Measurements from ENCODE around the gene PCBP3.
A peak's percentile ranks its signal among the peaks of the same experiment; 100 is the strongest.

Gene PCBP3

DNA sequence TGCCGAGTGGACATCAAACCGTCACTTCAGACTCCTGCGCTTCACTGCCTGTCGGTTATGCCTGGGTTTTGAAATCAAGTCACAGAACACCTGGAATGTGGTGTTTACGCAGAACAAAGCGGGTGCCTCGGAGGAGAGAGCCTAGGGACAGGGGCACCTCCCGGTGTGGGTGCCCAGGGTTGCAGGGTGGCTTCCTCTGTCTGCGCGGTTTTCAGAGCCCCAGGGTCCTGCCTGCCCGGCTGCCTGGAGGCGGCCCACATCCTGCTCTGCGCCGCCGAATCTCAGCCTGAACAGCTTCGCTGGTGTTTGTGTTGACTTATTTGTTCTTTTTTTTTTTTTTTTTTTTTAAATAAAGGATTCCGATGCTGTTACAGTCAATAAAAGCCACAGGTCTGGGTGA is 224.6 kb downstream of the PCBP3 start:
- no peak for DNase-seq

DNA sequence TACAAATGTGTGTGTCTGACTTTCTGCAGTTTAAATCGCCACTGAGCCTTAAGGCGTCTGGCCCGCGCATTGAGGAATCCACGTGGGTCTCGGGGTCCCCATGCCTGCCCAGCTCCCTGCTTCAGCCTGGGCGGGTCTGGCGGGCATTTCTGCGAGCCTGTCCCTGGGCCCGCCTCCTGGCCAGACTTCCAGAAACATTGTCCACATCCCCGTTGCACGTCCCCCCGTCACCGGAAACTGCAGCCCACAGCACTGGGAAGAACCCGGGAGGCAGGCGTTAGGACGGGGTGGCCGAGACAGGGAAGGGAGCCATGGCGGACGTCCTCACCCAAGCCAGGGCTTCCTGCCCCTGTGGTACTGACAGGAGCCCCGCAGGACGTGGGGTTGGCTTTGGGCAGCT is 225.0 kb downstream of the PCBP3 start:
- DNase-seq: no peak

DNA sequence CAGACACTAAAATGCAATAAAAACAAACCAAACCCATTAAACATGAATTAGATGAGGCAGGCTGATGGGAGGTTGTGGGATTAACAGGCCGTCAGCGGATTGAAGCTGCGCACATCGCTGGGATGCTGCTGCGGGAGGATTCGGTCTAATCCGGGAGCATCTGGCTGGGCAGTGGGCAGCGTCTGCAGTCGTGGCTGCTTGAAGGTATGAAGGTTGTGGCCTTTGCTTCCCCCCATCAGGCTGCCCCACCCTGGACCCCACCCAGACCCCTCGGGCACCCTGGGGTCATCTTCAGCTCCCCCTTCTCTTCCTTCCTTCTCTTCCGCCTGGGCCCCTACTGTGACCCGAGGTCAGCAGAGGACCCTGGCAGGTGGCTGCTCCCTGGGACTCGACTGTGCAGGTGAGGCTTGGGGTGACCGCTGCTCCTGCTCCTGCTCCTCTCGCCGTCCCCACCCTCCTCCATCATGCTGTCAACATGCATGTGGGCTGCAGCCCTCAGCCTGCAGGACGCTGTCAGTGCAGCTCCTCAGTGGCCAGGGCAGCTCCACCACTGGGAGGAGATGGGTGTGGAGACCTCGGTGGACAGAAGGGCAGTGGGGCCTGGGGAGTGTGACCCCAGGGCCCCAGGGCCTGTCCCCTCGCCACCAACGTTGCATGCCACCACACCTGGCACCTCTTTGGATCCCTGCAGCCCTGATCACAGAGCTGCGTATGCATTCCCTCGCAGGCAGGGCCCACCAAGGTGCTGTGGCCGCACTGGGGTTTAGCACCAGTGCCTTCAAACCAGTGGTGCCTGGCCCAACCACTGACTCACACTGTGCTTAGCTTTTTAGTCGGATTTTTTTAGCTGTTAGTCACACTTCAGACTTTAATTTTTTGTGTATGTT is 225.8 kb downstream of the PCBP3 start:
- no peak for DNase-seq

DNA sequence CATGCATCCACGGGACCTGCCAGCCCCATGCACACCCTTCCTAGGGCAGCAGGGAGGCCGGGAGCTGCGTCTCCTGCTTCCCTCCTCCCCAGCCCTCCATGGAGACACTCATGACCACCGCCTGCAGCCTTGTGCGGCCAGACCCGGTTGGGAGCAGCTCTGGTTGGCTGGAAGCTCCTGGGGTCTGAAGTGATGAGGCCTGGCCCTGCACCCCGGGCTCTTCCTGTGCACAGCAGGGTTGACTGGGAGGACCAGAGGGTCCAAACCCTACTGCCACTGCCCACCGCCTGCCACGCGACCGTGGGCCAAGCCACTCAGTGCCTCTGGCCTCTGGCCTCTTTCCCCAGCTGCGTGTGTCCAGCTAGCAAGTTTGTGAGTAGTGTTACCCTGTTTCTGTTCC is 226.9 kb downstream of the PCBP3 start:
- DNase-seq: no peak

DNA sequence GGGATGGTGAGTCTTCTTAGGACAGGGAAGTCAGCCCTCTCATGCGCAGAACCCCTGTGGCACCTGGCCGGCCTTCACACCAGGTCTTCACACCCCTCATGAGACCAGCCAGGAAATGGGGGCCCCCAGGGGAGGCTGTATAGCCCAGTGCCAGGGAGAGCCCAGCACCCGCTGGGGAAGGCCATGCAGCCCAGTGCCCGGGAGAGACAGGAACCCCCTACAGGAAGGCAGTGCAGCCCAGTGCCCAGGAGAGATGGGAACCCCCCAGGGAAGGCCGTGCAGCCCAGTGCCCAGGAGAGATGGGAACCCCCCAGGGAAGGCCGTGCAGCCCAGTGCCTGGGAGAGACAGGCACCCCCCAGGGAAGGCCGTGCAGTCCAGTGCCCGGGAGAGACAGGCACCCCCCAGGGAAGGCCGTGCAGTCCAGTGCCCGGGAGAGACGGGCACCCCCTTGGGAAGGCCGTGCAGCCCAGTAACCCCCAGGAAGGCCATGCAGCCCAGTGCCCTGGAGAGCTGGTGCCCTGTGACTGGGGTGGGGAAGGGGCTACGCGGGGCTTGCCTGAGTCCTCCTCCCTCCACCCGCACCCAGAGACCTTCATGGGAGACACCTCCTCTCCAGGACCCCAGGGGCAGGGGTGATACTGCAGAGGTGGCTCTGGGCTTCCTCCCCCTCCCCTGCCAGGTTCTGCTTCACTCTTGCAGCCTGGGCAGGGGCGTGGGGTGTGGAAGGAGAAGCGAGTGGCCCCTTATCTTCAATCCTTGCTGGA is 227.5 kb downstream of the PCBP3 start:
- no peak for DNase-seq

DNA sequence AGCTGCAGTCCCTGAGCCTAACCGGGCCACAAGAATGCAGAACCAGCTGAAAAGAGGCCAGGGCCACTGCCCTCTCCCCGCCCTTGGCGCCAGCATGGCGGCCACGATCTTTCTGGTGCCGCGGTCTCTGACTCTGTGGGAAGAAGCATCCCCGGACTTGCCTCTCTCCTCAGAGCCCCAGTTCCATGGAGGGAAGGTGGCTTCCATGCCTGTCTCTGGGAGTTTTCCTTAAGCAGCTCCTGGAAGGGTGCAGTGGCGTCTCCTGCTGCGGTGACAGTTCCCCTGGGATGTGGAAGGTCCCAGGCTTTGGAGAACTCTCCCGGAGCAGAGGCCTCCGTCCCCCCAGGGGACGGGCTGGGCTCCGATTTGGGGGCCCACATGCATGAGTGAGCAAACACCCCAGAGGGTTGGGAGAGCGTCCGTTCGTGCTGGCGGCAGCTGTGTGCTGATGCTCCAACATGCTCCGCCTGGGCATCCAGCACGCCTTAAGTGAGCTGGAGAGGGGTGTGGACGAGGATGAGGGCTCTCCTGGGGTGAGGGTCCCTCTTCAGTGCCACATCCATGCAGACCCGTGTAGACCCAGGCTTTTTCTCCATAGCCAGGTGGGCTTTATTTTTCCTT is 228.2 kb downstream of the PCBP3 start:
- DNase-seq: no peak

DNA sequence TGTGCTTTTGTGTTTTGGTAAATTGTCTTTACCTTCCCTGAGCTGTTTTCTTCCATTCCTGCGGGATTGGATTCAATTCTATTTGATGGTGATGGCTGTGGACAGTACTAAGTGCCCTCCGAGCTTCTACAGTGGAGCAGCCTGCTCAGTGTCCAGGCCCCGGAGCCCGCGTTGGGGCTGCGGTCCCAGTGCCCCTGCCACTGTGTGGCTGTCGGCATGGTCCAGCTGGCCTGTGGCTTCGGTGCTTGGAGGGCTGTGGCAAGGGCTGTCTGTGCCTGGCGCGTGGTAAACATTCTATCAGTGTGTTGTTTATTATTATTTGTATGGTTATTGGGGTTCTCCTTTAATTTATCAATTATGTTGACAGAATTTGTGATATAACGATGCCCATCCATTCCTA is 228.9 kb downstream of the PCBP3 start:
- DNase-seq: no peak

DNA sequence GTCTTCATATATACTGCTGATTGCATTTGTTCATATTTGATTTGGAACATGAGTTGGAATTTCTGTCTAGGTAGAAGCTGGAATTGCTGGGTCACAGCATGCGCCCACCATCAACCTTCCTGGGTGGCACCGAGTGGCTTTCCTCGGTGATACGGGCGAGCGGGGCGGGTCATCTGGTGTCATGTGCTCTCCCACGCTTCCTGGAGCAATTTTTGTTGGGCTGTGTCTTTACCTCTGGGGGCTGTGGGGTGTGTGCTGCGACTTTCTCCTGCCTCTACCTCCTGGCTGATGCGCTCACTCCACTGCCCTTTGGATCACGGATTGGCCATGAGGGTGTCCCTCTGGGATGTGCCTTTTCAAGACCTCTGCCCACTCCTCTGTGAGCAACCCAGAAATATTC is 229.4 kb downstream of the PCBP3 start:
- DNase-seq: no peak

DNA sequence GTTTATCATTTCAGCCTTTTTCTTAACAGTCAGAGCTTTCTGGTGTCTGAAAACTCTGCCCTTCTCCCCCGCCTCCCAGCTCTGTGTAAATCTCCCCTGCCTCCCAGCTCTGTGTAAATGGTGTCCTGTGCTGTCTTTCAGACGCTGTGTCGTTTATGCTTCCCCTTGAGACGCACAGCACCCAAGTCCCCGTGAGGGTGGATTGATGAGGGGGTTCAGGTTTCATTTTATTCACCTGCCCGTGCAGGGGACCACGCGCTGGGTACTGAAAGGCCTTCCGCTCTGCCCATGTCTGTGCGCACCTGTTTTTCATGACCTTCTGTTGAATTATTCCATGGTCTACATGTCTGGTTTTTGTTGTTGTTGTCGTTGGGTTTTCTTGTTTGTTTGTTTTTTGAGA is 229.9 kb downstream of the PCBP3 start:
- no peak for DNase-seq

DNA sequence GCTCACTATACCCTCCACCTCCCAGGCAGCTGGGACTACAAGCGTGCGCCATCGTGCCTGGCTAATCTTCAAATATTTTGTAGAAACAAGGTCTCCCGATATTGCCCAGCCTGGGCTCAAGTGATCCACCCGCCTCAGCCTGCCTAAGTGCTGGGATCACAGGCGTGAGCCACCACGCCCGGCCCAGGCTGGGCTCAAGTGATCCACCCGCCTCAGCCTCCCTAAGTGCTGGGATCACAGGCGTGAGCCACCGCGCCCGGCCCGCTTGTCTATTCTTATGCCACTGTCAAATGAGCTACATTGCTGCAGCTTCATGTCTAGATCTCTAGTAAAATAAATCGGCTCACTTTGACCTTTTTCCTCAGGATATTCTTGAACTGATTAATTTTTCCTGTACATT is 230.3 kb downstream of the PCBP3 start:
- DNase-seq: no peak

DNA sequence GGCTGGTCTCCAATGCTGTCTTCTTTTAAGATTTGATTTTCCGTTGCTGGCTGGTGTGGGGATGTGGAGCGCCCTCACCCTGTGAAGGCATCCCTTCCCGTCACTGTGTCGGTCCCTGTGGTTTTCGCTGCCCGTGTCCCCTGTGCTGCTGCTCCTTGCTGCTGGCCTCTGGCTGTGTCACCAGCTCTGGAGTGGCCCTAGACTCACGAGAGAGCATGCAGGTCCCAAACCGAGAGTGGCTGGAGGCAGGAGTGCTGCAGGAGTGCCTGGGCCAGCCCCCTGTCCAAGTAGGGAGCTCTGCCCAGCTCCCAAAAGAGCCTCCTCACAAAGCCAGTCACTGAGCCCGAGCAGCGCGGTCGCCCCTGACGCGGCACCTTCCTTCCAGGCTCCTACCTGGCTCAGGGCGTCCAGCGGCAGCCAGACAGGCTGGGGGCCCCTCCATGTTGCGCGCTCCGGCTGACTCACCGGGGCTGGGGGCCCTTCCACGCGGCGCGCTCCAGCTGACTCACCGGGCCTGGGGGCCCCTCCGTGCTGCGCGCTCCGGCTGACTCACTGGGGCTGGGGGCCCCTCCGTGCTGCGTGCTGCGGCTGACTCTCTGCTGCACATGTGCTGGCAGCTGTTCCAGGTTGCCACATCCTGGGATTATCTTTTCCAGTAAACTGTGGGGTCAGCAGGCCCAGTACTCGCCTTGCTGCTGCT is 231.3 kb downstream of the PCBP3 start:
- no peak for DNase-seq

DNA sequence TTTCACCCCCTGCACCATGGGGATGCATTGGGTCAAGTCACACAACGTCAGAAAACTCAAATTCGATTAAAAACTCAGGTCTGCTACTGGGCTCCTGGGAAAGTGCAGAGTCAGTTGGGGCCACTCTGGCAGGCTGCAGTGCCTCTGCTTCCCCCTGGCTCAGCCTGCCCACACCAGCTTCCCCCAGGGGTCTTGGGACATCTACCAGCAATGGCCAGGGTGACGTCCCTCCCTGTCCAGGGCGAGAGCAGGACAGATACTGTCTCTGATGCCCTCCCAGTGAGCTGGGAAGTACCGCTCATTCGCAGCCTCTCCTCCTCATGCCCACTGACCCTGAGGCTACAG is 231.9 kb downstream of the PCBP3 start:
- no peak for DNase-seq

DNA sequence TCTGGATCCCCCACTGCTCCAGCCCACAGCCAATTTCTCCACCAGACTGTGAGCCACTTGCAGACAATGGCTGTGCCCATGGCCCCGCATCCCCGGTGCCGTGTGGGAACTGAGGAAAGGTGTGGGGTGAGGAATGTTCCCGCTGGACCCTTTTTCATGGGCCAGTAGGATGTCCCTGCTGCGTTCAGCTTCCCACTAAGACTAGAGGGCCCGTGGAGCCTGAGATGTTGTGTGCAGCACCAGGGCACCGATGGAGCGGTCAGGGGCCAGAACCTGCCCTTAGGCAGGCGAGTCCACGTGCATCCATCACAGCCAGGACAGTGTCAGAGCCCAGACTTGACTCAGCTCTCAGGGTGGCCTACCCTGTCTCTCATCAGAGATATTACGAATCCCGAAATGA is 232.4 kb downstream of the PCBP3 start:
- no peak for DNase-seq

DNA sequence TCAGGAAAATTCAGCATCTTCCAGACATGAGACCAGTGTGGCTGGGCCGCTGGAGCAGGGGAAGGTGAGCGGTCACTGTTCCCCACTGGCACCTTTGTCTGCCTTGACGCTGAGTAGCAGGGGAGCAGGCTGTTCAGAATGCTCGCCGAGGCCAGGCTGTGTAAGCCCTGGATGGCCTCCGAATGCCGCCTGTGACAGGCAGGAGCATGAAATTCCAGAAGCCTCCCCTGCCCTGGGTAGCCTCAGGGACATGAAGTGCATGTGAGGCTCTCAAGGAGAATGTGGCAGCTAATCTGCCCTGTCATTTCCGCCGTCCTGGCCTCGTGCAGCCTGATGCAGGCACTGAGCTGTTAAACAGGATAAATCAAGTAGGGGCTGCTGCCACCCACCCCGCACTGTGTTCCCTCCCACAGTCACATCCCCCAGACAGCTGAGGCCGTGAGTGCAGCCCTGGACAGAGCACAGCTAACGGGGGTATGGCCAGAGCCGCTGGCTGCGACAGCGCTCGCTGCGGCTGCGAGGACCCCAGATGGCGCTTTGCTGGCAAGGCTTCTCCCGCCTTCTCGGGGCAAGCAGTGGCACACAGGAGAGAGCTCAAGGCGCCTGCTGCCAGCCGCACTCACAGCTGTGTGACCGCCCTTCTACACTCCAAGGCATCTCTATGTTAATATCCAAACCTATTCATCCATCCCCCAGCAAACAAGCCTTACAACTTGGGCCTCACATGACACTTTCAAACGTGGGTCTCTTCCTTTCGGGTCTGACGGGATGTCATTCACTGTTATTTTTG is 233.1 kb downstream of the PCBP3 start:
- DNase-seq: no peak

DNA sequence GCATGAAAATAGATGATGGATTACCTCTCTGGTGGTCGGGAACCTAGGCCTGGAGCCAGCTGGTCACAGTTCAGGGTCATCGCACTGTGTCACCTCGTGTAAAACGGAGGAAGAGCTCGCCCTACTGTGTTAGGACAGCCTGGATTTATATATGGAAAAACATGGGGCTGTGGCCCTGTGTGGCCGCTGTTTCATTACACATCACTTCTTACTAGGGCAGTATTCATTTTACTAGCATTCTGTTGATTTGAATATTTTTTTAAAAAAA is 233.6 kb downstream of the PCBP3 start:
- no peak for DNase-seq

DNA sequence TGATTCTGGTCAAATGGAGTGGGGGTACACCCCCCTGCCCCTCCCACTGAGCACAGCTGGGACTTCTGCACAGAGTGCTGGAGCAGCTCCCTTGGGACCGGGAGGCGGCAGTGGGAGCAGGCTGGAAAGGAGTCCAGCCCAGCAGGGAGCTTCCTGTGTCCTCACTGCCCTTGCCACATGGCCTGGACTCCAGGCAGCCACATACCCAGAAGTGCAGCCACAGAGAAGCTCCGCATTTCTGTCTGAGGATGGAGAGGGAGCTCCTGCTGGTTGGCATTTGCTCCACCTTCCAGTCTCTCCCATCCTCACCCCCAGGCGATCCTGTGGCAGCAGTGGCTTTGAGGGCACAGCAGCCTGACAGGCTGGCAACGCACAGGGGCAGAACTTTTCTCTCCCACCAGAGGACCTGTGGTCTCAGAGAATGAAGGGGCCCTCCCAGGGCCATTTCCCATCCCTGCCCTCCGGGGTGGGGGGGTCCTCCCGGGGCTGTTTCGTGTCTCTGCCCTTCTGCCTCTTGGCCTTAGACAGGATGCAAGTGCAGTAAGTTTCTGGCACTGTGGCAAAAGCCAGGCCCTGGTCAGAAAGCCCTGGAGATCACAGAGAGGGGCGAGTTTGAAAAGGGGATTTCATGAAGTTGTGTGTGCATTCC is 234.4 kb downstream of the PCBP3 start:
- DNase-seq: no peak

DNA sequence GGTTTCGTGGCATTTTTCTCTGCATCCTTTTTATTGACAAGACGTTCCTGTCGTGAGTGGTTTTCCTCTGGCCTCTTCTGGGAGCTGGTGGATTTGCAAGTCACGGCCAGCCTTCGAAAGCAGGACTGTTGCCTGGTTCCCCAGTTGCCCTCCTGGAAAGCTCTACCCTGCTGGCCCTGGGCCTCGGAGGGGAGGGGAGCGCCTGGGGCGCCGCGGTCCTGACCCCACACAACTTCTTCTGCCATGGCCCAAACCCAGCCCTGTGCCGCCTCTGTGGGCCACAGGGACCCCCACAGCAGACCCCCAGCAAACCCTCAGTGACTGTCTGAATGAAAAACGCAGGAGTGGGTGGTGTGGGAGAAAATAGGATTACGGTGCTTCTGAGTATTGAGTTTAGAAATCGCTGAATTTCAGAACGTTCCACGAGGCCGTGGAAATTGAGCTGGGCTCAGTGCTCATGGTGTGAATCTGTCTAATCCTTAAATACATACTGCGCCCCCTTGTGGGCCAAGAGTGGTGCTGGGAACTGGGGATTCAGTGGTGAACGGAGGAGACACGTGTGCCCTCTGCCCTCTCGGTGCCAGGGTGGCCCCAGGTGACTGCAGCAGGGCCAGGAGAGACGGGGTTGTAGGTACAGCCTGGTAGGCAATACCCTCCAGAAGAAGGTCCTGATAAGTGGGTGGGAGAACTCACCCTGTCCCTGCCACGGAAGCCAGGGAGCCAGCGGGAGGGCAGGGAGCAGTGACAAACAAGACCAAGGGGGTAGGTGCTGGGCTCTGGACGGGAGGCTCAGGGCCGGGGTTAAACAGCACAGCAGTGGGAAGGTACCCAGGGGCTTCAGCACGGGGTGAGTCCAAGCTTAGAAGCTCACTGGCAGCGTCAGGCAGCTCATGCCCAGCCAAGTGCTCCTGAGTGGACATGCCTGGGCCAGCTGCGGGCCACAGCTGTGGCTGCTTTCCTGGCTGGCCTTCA is 236.9 kb downstream of the PCBP3 start:
- peak; percentile 76 to 77 for DNase-seq

DNA sequence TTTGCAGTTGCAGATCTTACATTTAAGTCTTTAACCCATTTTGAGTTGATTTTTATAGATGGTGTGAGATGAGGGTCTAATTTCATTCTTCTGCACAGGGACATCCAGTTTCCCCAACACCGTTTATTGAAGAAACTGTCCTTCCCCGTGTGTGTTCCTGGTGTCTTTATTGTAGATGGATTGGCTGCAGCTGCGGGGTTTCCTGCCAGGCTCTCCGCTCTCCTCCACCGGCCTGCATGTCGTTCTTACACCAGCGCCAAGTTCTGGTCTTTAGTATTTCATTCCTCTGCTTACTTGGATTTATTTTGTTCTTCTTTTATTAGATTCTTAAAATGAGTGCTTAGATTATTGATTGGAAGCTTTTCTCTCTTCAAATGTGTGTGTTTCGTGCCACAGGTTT is 239.1 kb downstream of the PCBP3 start:
- no peak for DNase-seq

DNA sequence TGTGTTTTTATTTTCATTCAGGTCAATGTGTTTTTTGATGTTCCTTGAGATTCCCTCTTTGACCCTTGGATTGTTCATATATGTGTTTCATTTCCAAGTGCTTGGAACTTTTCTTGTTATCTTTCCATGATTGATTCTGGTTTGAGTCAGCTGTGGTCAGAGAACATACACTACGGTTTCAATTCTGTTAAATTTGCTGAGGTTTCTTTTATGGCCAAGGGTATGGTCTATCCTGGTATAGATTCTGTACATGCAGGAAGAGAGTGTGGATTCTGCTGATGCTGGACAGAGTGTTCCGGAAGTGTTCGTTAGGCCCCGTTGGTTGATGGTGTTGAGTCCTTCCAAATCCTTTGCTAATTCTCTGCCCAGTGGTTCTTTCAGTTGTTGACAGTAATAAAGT is 239.6 kb downstream of the PCBP3 start:
- DNase-seq: no peak

DNA sequence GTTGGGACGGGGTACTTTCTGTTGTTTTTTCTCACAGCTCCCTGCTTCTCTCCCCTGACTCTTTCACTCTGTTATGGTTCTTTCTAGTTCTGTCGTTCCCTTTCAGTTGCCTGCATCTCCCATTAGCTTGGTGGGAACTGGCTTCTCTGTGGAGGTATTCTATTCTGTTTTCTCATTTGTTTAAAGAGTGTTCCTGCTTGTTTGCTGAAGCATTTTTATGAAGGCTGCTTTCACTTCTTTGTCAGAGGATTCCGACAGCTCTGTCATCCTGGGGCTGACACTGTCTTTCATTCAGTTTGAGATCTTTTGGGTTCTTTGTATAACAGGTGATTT is 242.0 kb downstream of the PCBP3 start:
- no peak for DNase-seq

DNA sequence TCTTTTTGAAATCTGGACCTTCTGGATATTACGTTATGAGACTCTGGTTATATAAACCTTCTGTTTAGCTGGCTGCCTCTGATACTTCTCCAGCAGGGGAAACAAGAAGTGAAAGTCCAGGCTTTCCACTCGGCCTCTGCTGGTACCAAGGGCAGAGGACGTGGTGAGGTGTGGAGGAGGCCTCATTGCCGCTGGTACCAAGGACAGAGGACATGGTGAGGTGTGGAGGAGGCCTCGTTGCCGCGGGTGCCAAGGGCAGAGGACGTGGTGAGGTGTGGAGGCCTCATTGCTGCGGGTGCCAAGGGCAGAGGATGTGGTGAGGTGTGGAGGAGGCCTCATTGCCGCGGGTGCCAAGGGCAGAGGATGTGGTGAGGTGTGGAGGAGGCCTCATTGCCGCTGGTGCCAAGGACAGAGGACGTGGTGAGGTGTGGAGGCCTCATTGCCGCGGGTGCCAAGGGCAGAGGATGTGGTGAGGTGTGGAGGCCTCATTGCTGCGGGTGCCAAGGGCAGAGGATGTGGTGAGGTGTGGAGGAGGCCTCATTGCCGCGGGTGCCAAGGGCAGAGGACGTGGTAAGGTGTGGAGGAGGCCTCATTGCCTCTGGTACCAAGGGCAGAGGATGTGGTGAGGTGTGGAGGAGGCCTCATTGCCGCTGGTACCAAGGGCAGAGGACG is 242.5 kb downstream of the PCBP3 start:
- DNase-seq: peak in 1 of 2 donors; percentile 16
